Superior temporal gyrus (tissue), 1 donor: Measurements from ENCODE around the gene ATP13A4.
"Not testable (repeated sequence)": the region's sequence is repeated elsewhere in the genome, so short reads cannot be mapped to it uniquely, and the experiment has no call there.

Experiments used
- DNase-seq: peaks from one replicate; pipeline ENCODE4 v3.0.0-alpha.2; 2016; ENCODE audit errors: extremely low spot score

The ATP13A4 gene

DNA sequence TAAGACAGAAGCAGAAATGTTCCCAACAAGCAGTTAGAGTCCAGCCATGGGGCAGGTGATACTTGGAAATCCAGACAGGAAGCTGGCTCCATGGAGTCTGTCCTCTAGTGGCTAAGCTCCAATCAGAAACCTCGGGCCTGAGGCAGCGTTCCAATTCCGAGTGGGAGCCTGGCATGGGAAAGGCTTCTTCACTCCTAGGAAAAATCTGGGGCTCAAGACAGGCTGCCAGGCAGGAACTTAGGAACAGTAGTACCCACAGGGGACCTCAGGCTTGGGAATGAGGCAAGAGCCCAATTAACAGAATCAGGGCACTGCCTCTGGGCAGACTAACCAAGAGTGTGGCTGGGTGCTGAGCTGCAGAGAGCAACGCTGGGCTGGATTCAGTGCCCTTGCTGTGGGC, 6.2 kb upstream of the ATP13A4 start:
- no peak for DNase-seq

DNA sequence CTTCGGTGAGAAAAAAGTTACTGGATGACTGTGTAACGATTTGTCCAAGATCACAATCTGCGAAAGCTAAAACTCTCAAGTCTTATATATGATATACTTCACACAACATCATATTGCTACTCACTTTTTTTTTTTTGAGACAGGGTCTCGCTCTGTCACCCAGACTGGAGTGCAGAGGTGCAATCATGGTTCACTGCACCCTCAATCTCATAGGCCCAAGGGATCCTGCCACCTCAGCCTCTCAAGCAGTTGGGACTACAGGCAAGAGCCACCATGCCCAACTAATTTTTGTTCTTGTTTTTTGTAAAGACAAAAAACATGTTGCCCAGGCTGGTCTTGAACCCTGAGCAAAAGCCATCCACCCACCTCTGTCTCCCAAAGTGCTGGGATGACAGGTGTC, 5.4 kb upstream of the ATP13A4 start:
- DNase-seq, result no peak

DNA sequence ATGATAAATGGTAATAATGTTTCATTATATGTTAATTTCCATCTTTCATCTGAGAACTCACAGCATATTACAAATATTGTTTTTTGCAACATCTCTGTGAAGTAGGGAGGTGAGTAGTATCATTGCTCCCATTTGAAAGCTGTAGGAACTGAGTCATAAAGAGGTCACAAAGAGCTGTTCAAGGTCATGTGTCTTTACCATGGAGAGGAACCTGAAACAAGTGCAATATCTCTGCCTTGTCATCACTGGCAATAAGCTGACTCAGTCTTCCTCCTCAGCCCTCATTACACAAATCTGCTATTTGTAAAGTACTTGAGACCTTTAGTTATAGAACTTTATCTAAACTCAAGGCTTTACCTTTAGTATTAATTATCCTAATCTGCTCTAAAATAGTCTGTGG, 4.4 kb upstream of the ATP13A4 start:
- DNase-seq, result no peak

DNA sequence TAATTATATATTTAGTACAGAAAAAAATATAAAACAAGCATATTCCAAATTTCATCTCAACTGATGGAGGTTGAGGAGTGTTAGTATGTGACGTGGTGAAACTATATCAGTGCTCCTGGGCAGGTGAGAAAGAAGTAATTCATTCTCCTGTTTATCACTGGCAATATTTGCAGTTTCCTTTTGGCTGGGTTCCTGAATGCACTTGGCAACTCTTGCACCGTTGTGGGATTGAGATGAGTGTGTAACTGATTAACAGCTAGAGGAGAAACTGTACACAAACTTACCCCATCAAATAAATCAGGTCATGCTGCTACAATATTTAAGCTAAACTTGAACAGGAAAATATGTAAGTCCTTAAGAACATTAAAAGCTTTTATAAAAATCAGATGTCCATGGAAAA, 2.1 kb upstream of the ATP13A4 start:
- no peak for DNase-seq

DNA sequence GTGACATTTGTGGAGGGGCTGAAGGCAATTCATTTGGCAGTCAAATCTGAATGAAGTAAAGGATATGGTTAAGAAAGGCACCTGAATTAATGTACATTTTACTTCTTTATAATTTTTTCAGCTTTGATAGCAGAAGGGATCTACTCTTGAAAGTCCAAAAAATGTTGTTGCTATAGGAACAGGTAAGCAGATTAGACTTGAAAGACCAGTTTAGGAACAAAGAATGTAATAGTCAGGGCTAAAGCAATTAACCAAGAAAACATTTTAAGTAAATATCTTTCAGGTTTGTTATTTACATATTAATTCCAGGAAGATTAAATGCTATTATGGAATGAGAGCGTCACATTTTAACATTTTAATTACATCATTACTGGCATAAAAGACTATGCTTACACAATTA, 1.1 kb downstream of the ATP13A4 start:
- DNase-seq, result no peak

DNA sequence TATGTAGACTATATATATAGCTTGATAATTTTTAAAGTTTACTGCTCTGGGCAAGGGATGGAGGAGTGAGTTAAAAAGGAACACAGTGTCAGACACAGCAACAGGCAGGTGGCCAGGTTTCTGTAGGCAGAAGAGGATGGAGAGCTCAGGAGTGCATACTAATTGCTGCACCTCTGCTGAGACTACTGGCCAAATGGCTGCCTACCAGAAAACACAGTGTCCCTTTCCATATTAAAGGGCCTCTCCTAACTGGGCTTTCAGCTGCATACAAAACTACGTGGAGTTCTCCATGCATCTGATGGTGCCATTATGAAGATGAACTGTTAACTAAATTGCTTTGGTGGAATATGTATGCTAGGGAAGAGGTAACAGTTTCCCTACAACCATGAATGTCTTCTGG, 1.8 kb downstream of the ATP13A4 start:
- peak; percentile 42 for DNase-seq

DNA sequence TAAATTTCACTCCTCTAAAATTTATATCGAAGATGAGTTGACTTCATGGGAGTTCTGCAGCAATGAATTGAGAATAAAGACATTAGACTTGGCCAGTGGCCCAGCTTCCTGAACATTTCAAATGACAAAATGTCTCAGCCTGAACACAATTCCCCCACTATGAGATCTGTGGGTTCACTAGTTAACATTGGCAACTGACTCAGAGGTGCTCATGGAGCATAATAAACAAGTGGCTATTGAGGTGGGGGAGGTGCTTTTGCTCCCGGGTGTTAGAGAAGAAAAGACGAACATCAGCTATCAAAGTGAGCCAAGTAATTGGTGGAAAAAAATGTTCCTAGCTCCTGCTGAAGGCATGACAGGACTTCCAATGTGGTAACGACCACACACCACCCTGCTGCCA, 6.3 kb downstream of the ATP13A4 start:
- DNase-seq, result peak; percentile 72

DNA sequence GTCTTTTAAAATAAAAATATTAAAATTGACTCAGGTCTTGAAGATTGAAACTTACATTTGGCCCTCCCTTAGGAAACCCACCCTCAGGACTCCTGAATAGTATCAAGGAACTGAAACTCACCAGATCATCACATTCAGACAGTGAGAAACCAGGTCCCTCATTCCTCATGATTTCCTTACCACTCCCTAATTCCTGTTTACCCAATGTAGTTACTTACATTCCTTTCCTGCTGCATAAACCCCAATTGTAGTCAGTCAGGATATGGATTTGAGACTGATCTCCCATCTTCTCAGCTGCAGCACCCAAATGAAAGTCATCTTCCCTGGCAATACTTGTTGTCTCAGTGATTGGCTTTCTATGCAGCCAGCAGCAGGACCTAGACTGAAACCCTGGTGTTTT, 8.6 kb downstream of the ATP13A4 start:
- DNase-seq, result no peak

DNA sequence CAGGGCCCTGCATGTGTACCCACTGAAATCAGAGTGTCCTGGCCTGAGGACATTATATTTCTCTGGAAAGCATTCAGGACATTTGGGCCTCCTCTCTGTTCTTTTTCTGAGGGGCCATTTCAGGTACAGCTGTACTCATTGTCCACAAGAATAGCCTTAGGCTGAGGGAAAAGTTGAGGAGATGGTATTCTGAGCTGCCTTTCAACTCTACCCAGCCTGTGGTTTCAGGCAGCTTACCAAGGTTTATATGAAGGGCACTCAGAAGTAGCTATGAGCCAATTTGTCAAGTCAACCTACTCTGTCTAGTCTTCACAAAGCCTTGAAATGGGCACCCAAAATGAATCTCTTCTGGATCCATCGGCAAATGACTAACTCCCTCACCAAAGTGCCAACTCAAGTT, 9.4 kb downstream of the ATP13A4 start:
- DNase-seq, result no peak

DNA sequence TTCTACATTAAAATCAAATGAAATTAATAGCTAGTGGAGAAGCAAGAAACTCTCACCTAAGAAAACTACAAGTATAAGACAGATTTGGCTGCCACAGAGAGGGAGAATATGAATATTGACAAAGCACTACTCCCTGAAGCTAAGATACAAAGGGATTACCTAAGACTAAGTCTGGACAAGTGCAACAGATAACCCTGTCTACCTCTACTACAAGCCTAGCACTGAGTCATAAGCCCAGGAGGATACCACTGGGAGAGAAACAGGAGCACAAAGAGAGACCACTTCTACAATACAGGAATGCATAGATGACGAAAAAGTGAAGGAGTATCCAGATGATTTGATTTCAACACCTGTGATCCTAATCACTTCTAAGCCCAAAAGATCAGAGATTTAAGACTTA, 10.4 kb downstream of the ATP13A4 start:
- DNase-seq, result no peak

DNA sequence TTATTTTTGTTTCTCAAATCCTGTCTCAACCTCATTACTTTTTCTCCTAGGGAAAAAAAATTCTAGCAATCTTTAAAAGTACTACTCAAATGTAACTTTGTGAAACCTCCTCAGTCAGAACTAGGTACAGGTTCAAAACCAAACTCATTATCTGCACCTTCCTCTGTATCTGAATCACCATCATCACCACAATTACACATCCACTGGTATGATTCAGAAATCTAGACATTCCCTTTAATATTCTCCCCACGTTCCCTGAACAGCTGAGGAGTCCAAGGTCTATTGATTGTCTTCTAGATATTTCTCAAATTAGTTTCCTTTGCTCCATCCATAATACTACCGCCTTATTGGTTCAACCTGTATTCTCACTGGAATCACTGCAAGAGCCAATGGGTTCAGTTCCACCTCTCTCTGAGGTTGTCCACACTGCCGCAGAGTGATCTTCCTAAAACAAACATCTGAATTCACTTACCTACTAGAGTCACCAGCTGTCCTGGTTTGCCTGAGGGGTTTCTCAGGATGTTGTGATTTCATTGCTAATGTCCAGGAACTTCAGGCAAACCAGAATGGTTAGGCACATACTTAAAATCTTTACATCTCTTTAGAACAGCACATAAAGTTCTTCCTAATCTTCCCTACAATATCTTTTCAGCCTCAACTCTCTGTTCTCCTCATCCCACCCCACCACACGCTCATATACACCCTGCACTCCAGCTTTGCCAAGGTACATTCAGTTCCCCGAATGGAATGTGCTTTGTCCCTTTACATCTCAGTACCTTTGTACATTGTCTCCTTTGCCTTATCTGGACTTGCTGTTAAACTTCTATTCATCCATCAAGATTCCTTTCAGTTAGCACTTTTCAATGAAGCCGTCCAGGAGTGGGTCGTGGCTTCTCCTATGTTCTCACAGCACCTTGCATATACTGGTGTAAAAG, 24.2 kb downstream of the ATP13A4 start:
- no peak for DNase-seq

DNA sequence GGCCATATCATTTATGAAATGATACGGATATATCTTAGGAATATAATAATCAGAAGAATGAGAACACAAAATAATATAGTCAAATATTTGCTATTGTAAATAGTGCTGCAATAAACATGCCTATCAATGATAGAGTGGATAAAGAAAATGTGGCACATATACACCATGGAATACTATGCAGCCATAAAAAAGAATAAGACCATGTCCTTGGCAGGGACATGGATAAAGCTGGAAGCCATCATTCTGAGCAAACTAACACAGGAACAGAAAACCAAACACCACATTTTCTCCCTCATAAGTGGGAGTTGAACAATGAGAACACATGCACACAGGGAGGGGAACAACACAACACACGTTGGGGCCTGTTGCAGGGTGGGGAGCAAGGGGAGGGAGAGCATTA, 28.6 kb downstream of the ATP13A4 start:
- not testable (repeated sequence) for DNase-seq

DNA sequence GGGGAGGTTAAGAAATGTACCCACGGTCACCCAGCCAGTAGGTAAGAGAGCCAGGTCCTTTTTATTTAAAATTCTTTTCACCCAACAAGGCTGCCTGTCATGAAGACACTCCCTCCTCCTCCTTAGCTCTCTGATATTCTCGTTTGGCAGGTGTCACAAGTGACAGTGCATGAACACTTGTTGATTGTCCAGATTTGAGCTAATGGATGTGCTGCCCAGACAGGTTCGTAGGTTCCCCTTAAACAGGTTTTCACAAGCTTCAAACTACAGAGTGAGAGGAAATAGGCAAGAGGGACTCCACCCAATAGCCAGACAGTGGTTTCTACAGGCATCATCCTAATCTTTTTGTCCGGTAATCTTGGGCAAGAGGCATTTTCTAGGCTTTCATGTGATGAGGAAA, 32.2 kb downstream of the ATP13A4 start:
- DNase-seq, result no peak

DNA sequence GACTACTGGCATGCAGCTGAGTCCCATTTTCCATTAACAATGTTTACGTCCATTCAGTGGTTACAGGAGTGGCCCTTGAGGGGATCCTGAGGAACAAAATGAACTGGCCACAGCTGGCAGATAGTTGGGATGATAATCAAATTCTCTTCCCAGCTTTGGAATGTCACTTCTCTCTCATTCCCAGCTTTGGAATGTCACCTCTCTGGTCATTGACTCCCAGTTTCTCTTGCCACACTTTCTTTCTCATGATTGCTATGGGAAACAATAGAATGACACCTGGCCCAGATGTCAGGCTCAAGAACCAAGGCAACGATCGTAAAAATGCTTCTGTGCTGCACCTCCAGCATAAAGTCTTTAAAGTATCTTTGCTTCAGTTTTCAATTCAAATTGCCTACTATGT, 34.0 kb downstream of the ATP13A4 start:
- no peak for DNase-seq

DNA sequence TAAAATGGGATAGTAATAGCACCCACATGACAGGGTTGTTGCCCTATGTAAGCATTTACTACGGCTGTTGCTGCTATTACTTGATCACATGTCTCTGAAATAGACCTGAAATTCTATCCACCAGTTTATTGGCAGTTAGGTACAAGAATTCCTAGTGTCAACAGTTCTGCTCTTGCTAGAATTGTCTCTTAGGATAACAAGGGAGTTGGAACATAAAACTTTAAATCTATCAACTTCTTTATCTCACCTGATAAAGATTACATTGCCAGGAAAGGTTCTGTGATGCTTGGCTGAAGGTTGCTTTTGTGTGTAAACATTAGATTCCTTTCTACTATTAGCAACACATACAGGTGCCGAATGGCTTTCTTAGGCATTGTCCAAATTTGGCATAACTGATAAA, 38.7 kb downstream of the ATP13A4 start:
- DNase-seq, result no peak

DNA sequence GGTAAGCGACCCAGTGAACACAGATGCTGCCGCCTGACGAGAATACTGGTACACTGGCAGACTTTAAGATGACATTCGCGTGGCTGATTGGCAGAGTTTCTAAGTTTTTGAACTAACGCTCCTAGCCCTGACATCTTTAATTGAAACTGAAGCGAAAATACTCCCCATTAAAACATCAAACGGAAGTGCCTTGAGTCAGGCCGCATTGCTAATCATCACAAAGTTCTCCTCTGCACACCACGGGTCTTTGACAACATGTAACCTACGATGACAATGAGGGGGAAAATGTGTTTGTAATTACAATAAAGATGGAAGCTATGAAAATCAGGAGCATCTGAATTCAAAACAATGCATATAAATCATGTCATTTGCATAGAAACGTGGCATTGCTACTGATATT, 44.5 kb downstream of the ATP13A4 start:
- no peak for DNase-seq

DNA sequence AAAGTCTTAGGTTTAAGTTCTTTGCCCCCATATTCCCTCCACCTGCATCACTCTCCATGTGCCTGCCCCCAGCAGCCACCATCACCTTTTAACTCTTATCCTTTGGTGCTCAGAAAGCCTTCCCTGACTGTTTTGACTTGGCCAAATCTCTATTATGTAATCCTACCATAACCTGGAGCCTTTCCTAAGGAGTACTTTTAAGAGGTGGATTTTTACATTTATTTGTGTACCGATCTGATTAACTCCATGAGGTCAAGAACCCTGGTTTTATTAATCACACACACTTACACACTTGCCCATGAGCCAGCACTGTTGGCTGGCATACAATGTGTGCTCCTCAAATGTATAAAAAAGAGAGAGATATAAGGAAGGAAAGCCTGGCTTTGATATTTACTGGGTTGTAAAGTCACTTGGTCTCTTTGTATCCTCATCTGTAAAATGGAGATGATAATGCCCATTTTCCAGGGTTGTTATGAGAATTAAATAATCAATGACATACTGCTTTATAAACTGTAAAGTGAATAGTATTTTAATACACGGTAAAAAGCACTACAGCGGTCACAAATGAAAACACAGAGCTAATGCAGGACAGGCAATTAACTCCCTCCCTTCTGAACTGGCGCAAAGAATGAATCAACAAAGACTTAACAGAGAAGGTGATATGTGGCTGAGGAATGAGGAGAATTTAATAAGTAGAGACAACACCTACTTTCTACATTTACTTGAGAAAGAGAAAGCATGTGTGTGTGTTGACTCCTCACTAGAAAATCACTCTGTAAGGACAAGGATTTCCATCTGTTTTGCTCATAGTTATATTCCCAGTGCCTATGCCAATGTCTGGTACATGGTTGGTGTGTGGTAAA, 45.4 kb downstream of the ATP13A4 start:
- DNase-seq, result no peak

DNA sequence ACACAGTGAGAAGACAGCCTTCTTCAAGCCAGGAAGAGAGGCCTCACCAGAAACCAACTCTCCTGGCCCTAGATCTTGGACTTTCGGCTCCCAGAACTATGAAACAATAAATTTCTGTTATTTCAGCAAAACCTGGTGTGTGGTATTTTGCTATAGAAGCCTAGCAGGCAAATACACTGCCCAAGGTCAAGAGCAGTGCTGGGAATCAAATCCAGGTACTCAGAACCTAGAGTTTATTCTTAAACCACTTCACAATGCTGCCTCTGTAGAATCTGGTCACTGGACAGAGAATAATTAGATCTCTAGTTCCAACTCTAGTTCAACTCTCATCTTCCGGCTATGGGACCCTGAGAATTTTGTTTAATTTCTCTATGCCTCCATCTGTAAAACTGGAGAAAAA, 46.6 kb downstream of the ATP13A4 start:
- no peak for DNase-seq

DNA sequence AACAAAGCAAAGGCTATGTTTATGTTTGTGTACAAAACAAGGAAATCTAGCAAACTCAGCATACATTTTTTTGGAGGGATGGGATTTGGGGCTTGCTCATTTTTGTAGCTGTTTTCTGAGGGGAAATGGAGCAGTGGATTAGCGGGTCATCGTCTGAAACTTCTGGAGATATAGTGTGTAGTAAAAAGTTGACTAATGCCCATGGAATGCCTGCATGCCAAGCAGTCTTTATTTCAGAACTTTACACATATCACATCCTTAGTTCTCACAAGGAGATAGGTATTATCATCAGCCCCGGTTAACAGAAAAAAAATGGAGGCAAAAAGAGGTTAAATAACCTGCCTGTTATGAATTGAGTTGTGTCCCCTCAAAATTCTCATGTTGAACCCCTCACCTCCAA, 47.1 kb downstream of the ATP13A4 start:
- DNase-seq, result no peak

DNA sequence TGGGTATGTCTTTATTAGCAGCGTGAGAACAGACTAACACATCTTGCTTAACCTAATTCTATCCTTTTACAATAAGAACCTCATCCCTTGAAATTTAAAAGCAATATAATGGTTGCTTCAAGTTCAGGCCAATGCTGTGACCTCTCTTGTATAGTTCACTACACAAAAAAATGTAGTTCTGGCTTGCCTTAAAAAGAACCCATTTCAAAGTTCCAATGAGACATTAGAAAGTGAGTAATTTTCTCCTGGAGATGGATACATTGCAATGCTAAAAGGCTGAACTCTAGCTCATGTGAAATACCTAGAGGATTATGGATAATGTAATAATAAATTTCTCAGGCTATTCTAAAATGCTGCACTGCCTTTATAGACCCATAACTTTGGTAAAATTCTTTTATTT, 47.8 kb downstream of the ATP13A4 start:
- DNase-seq, result no peak

DNA sequence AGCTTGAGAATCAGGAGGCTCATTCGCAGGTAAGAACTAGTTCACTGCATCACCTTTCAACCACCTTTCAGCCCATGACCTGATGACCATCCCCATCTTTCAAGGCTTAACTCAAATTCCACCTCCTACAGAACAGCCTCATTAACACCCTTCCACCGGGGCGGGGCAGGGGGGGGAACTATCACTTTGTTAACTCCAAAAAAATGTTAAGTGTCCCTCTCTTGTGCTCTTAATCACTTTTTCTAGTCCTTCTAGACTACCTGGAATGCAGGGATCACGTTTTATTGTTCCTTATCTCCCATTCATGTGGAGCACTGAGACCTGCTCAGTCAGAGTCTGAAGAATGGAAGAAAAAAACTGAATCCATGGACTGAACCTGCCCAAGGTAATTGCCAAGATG, 51.8 kb downstream of the ATP13A4 start:
- DNase-seq, result no peak

DNA sequence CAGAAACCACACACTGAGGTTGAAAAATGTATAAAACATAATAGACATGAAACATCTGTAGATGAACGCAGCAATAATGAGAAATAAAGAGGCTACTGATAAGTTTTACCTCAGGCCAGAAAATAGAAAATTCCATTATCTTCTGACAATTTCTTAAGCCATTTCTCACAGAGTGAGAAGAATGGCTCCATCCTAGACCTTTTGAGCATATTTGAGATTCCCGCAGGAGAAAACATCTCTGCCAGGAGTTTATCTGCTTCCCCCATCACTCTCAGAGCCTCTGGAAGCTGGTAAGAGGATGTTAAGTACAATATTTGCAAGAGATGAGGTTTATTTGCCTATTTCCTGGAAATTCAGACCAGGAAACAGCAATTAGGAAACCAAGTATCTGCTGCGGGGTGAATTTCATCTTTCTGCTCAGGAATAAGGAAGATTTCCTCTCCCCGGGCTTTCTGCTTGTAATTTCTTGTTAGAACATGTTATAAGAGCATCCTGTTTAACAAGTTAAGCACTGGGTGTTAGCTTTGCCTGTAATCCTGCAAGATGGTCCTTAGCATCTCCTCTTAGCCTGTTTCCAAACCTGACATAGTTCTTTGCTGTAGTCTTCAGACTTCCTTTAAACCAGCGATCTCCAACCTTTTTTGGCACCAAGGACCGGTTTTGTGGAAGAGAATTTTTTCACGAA, 54.8 kb downstream of the ATP13A4 start:
- DNase-seq, result no peak
